Epidermal melanocyte (primary cell): ENCODE data around the gene NIPSNAP3A.

Source experiments
- DNase-seq: peaks from one replicate; pipeline ENCODE4 v3.0.0; 2011; ENCODE audit warnings: low spot score; ENCODE audit not compliant: insufficient read length

The NIPSNAP3A gene

DNA sequence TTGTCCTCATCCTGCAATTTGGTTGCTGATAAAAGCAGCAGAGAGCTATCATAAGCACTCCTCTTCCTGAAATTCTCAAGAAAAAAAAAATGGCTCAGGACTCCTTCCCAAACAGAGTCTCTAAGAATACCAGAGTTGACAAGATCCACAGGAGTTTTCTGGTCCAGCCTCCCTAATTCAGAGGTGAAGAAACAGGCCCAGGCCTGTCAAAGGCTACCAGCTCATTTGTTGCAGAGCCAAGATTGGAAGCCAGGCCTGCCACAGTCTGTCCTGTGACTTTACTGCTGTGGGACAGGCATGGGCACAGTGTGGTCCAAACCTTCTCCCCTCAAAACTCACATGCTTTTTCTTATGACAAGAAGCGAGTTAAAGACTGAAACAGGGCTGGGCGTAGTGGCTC is 58.0 kb downstream of the NIPSNAP3A start:
- DNase-seq = no peak

DNA sequence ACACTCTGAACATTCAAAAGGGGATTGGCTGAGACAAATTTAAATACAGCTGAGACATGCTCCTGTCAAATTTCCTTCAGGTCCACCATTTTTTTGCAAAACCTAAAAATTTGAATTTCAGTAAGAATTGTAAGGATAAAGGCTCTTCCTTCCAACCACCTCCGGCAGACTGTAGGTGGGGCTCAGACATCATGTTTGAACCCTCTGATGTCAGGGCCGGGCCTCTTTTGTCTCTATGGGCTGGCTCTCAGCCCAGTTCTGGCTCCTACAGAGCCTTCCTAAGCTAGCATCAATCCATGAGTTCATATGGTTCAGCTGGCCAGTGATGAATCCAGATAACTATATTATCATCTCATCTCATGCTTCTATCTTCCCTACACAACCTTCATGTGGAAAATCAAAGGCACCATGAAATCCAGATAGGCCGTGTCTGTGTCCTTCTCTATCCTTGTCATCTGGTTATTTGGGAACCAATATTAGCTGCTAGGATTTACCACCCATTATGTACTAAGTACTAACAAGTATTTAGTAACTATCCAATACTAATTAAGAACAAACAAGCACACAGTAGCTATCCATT is 60.6 kb downstream of the NIPSNAP3A start:
- DNase-seq = no peak
